Endothelial cell of umbilical vein (primary cell): Measurements from ENCODE around the gene C21orf58. TPM values are rescaled to one million over a fixed set of nuclear protein-coding genes. Genes with fewer than 3 reads are reported as not detected.

ENCODE experiments used
- BruUV-seq: library from RNA; stranded (reverse); fragments of 400-500 nt; replicated peaks from 2 replicates; lab custom pipeline; 2021; lab: Mats Ljungman, UMichigan
- CTCF ChIA-PET: fragments of 300-600, 350-600 bp; sonication (Branson Sonifier 250); formaldehyde crosslinking; loops from one replicate; lab custom pipeline; 2021; ENCODE audit warnings: antibody characterized with exemption, inconsistent platforms; lab: Charles Lee
- POLR2A ChIA-PET: fragments of 300-600, 350-600 bp; sonication (Branson Sonifier 250); formaldehyde crosslinking; loops from one replicate; lab custom pipeline; 2021; ENCODE audit warnings: antibody characterized with exemption, inconsistent platforms; lab: Charles Lee
- DNase-seq: peaks from one replicate; pipeline ENCODE4 v3.0.0-alpha.2; 2011; ENCODE audit warnings: low read depth, low spot score
- FAIRE-seq: peaks from 2 replicates; lab custom pipeline; 2011; peaks lifted over from hg19 to GRCh38; lab: Jason Lieb, UNC
- H2AFZ ChIP-seq: 2 replicates; pipeline ENCODE4 v1.6.0; 2012; ENCODE audit warnings: low read depth, low read length, control low read depth, inconsistent platforms
- H3K27ac ChIP-seq: 2 replicates; pipeline ENCODE4 v1.5.1; 2011; ENCODE audit warnings: low read depth, mild to moderate bottlenecking, control low read depth, low read length, moderate library complexity; ENCODE audit not compliant: insufficient read depth
- H3K27me3 ChIP-seq, 2 experiments: 2 replicates each; pipeline versions ENCODE4 v1.6.0 to v1.6.1; 2011; ENCODE audit warnings: low read length in 2 of 2, mixed read lengths in 1 of 2; ENCODE audit not compliant: control insufficient read depth in 2 of 2, insufficient read depth in 2 of 2
- H3K36me3 ChIP-seq, 2 experiments: 2 replicates in 1 of 2; 3 replicates in 1 of 2; pipeline ENCODE4 v1.5.1; 2011; ENCODE audit warnings: low read length in 2 of 2, mild to moderate bottlenecking in 1 of 2, moderate library complexity in 1 of 2; ENCODE audit not compliant: control insufficient read depth in 2 of 2, insufficient read depth in 2 of 2; ENCODE audit errors: extremely low read depth in 1 of 2
- H3K4me1 ChIP-seq: 3 replicates; pipeline ENCODE4 v1.5.1; 2011; ENCODE audit warnings: mild to moderate bottlenecking, low read length; ENCODE audit not compliant: control insufficient read depth, insufficient read depth; ENCODE audit errors: extremely low read depth
- H3K4me2 ChIP-seq: 2 replicates; pipeline ENCODE4 v1.6.1; 2011; ENCODE audit warnings: low read length, control low read depth, mixed read lengths; ENCODE audit not compliant: insufficient read depth
- H3K4me3 ChIP-seq, 3 experiments: fragments of 200-600 bp in 1 of 3; sonication (generic), shearing (Covaris generic) in 1 of 3; replicated peaks in 1 of 3; 2 replicates each; pipeline ENCODE4 v1.5.1; 2011 to 2016; ENCODE audit warnings: control low read depth in 3 of 3, low read length in 3 of 3, mild to moderate bottlenecking in 2 of 3, inconsistent platforms in 1 of 3, low read depth in 1 of 3, moderate library complexity in 1 of 3; ENCODE audit not compliant: insufficient read depth in 1 of 3
- H3K79me2 ChIP-seq: 2 replicates; pipeline ENCODE4 v1.6.0; 2012; ENCODE audit warnings: low read length, inconsistent platforms; ENCODE audit not compliant: control insufficient read depth, insufficient read depth
- H3K9ac ChIP-seq: replicated peaks from 2 replicates; pipeline ENCODE3; 2011; ENCODE audit warnings: low read length, control low read depth; ENCODE audit not compliant: insufficient read depth; ENCODE audit errors: extremely low read depth
- H3K9me1 ChIP-seq: replicated peaks from 3 replicates; pipeline ENCODE4 v1.6.0; 2011; ENCODE audit warnings: mild to moderate bottlenecking, low read length; ENCODE audit not compliant: control insufficient read depth, insufficient read depth; ENCODE audit errors: extremely low read depth
- H3K9me3 ChIP-seq: replicated peaks from 2 replicates; pipeline ENCODE4 v1.5.1; 2012; ENCODE audit warnings: low read length, inconsistent platforms; ENCODE audit not compliant: control insufficient read depth, insufficient read depth
- H4K20me1 ChIP-seq: replicated peaks from 2 replicates; pipeline ENCODE3; 2011; ENCODE audit warnings: mild to moderate bottlenecking, low read length; ENCODE audit not compliant: control insufficient read depth, insufficient read depth; ENCODE audit errors: extremely low read depth
- EZH2 ChIP-seq: IDR thresholded peaks from 2 replicates; pipeline ENCODE4 v1.6.1; 2012; ENCODE audit warnings: borderline replicate concordance, low read depth, mild to moderate bottlenecking, moderate library complexity, low read length, inconsistent platforms; ENCODE audit not compliant: severe bottlenecking
- FOS ChIP-seq: IDR thresholded peaks from 2 replicates; pipeline ENCODE4 v1.6.1; 2011; ENCODE audit warnings: mild to moderate bottlenecking, low read length, moderate library complexity, borderline replicate concordance; ENCODE audit not compliant: insufficient read depth
- GATA2 ChIP-seq: IDR thresholded peaks from 2 replicates; pipeline ENCODE4 v1.7.0; 2011; ENCODE audit warnings: low read depth, mild to moderate bottlenecking, moderate library complexity, mixed read lengths, low read length; ENCODE audit not compliant: insufficient read length, insufficient read depth
- JUN ChIP-seq: IDR thresholded peaks from 2 replicates; pipeline ENCODE4 v1.6.1; 2011; ENCODE audit warnings: borderline replicate concordance, low read depth; ENCODE audit not compliant: insufficient read length, insufficient read depth
- MYC ChIP-seq: IDR thresholded peaks from one replicate; pipeline ENCODE4 v1.6.1; 2011; ENCODE audit warnings: mild to moderate bottlenecking, low read depth, low read length
- POLR2A ChIP-seq: IDR thresholded peaks from 2 replicates; pipeline ENCODE4 v1.6.1; 2012; ENCODE audit warnings: low read depth, mild to moderate bottlenecking, control low read depth, low read length
- POLR2AphosphoS5 ChIP-seq: IDR thresholded peaks from 2 replicates; pipeline ENCODE4 v1.6.1; 2012; ENCODE audit warnings: low read depth, mild to moderate bottlenecking, control low read depth, low read length, moderate library complexity; ENCODE audit not compliant: insufficient read depth
- dilution Hi-C: fragments of 300-500 bp; cut with MboI; formaldehyde crosslinking; loops from one replicate; pipeline ENCODE4 v1.15.0; 2019; ENCODE audit warnings: low sequenced_read_pairs; ENCODE audit not compliant: extremely low pct_ligation_motif_present
- intact Hi-C: fragments of 100-400 bp; cut with micrococcal nuclease; formaldehyde crosslinking; loops from one replicate; pipeline ENCODE4 v1.10.0; 2022
- polyA plus RNA-seq, 4 experiments: library from polyadenylated mRNA; depleted of rRNA in 3 of 4; stranded (reverse) in 3 of 4; unstranded in 1 of 4; fragments of >200 nt; gene quantifications; 2 replicates each; pipeline versions ENCODE4 v1.2.1 to v1.2.3, GENCODE V29; 2011 to 2012; ENCODE audit warnings: missing spikeins in 1 of 4
- total RNA-seq: library from RNA; stranded (reverse); gene quantifications from 2 replicates; pipeline ENCODE4 v1.2.3, GENCODE V29; 2021
- TF ChIP-seq, protein P1 (sequence below), 2 donors: IDR thresholded peaks; 1 replicate in 1 of 2; 2 replicates in 1 of 2; pipeline ENCODE4 v1.5.1; 2011; ENCODE audit warnings: low read length in 2 of 2, mild to moderate bottlenecking in 2 of 2, moderate library complexity in 2 of 2, control low read depth in 1 of 2, inconsistent platforms in 1 of 2, low read depth in 1 of 2; ENCODE audit not compliant: insufficient read depth in 1 of 2; ENCODE audit errors: extremely low read depth in 1 of 2
- TF ChIP-seq, protein P2 (sequence below): IDR thresholded peaks from 2 replicates; pipeline ENCODE4 v1.6.1; 2011; ENCODE audit not compliant: insufficient read depth, insufficient read length

Gene C21orf58
- total and polyA plus RNA-seq, 2 donors (not counting 3 experiments of a cell fraction or from before 2014, with no cell fraction given): 6.0 to 24.3 TPM

DNA sequence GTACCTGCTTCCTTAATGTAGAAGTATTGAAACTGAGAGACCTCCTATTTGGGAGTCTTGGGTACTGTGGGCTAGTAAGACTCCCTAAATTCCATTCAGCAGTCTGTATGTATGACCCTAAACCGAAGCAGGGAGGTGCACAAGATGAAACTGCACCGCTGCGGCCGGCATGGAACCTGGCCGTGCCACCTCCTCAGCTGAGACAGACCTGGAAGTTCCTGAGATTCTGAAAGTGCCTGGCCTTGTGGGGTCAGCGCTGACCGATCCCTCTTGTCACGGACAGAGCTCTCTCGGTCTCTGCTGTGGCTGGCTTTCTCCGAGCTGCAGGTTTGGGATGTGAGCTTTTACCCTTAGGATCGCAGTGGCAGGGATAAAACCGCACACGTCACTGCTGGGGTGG is 27.3 kb upstream of the C21orf58 start:
- H3K4me1 ChIP-seq: no peaks in the 10 kb centered on the region
- peaks cover 1% of the 10 kb centered on the region for H3K79me2 ChIP-seq
- H3K9ac ChIP-seq: no peak overlapping the region
- FAIRE-seq: no peak
- no peaks in the 10 kb centered on the region for H4K20me1 ChIP-seq
- no peaks in the 10 kb centered on the region for H3K9me3 ChIP-seq
- BruUV-seq: no TSS peak
- intact Hi-C loops: no loop called here
- H2AFZ ChIP-seq: no peak overlapping the region
- POLR2A ChIA-PET: no interaction called here
- dilution Hi-C loops: no loop called here
- no peak overlapping the region for H3K4me2 ChIP-seq
- CTCF ChIA-PET: interaction anchor here (1.4 kb wide), 1 partner anchor 17 kb away, joined by 4 read pairs; no protein-coding TSS in a partner anchor
- no peak overlapping the region for H3K27ac ChIP-seq
- H3K27me3 ChIP-seq: no peaks in the 10 kb centered on the region
- no peaks in the 10 kb centered on the region for H3K9me1 ChIP-seq
- H3K36me3 ChIP-seq: peaks cover 7 to 46% of the 10 kb centered on the region in 2 experiments
- TF ChIP-seq GATA2 (no peak), FOS (no peak), EZH2 (no peak), MYC (no peak), JUN (no peak), POLR2A (no peak), POLR2AphosphoS5 (no peak)
- TF ChIP-seq, protein P1, sequence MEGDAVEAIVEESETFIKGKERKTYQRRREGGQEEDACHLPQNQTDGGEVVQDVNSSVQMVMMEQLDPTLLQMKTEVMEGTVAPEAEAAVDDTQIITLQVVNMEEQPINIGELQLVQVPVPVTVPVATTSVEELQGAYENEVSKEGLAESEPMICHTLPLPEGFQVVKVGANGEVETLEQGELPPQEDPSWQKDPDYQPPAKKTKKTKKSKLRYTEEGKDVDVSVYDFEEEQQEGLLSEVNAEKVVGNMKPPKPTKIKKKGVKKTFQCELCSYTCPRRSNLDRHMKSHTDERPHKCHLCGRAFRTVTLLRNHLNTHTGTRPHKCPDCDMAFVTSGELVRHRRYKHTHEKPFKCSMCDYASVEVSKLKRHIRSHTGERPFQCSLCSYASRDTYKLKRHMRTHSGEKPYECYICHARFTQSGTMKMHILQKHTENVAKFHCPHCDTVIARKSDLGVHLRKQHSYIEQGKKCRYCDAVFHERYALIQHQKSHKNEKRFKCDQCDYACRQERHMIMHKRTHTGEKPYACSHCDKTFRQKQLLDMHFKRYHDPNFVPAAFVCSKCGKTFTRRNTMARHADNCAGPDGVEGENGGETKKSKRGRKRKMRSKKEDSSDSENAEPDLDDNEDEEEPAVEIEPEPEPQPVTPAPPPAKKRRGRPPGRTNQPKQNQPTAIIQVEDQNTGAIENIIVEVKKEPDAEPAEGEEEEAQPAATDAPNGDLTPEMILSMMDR (IDR thresholded peaks at IDR 0.05; ENCODE audit: extremely low read depth in 1 of 2, insufficient read depth in 1 of 2, low read depth in 1 of 2, low read length in 2 of 2): no peak
- TF ChIP-seq, protein P2, sequence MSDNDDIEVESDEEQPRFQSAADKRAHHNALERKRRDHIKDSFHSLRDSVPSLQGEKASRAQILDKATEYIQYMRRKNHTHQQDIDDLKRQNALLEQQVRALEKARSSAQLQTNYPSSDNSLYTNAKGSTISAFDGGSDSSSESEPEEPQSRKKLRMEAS: no peak
- H3K4me3 ChIP-seq: no peak overlapping the region
- no peak for DNase-seq
